Spleen (tissue), 11 donors: ENCODE results near the gene ERBB4. TPM values are rescaled to one million over a fixed set of nuclear protein-coding genes. Genes with fewer than 3 reads are reported as not detected.

ENCODE experiments used
- DNase-seq: peaks from one replicate; pipeline ENCODE4 v3.0.0-alpha.2; 2020
- H3K27ac ChIP-seq, 8 donors: fragments of 200-600 bp; sonication (generic) in 7 of 8; 1 replicate in 4 of 8; 2 replicates in 4 of 8; pipeline versions ENCODE4 v1.5.0 to v1.8.0; 2016 to 2021; ENCODE audit warnings: inconsistent platforms in 4 of 8, mild to moderate bottlenecking in 4 of 8, moderate library complexity in 1 of 8
- H3K27me3 ChIP-seq, 7 donors: fragments of 200-600 bp; sonication (generic) in 6 of 7; replicated peaks in 1 of 7; 1 replicate in 4 of 7; 2 replicates in 3 of 7; pipeline versions ENCODE4 v1.5.0 to v1.8.0; 2016 to 2021; ENCODE audit warnings: inconsistent platforms in 3 of 7, mild to moderate bottlenecking in 1 of 7
- H3K36me3 ChIP-seq, 6 donors: fragments of 200-600 bp; sonication (generic) in 5 of 6; 1 replicate in 4 of 6; 2 replicates in 2 of 6; pipeline versions ENCODE4 v1.5.0 to v1.8.0; 2016 to 2021; ENCODE audit warnings: inconsistent platforms in 2 of 6
- H3K4me1 ChIP-seq, 6 donors: fragments of 200-600 bp; sonication (generic) in 5 of 6; 1 replicate in 3 of 6; 2 replicates in 3 of 6; pipeline versions ENCODE4 v1.5.0 to v1.8.0; 2016 to 2021; ENCODE audit warnings: inconsistent platforms in 3 of 6
- H3K4me3 ChIP-seq, 8 donors: fragments of 200-600 bp; sonication (generic) in 7 of 8; 1 replicate in 4 of 8; 2 replicates in 4 of 8; pipeline versions ENCODE4 v1.5.0 to v1.8.0; 2016 to 2021; ENCODE audit warnings: inconsistent platforms in 4 of 8, mild to moderate bottlenecking in 4 of 8, moderate library complexity in 2 of 8
- H3K9me3 ChIP-seq, 8 donors: fragments of 200-600 bp; sonication (generic) in 7 of 8; 1 replicate in 4 of 8; 2 replicates in 4 of 8; pipeline versions ENCODE4 v1.5.0 to v1.8.0; 2016 to 2021; ENCODE audit warnings: inconsistent platforms in 4 of 8
- POLR2A ChIP-seq, 3 donors: fragments of 450-650 bp; IDR thresholded peaks; one replicate each; pipeline ENCODE4 v1.5.1; 2017; ENCODE audit warnings: antibody characterized with exemption in 3 of 3, mild to moderate bottlenecking in 1 of 3
- POLR2AphosphoS5 ChIP-seq, 3 donors: sonication (generic); formaldehyde crosslinking; IDR thresholded peaks; one replicate each; pipeline ENCODE4 v1.5.1; 2017; ENCODE audit warnings: antibody characterized with exemption in 3 of 3
- WGBS, 5 donors: extraction: QIAGEN DNeasy Blood & Tissue Kit in 3 of 5; methylation state at CpG; one replicate each; pipeline versions ENCODE4 v1.1.5 to v1.1.7; 2013 to 2018; 5-methylcytosine and 5-hydroxymethylcytosine counted together
- intact Hi-C: fragments of 100-400 bp; cut with DNase I; formaldehyde crosslinking; loops from one replicate; pipeline ENCODE4 v1.15.0; 2023; ENCODE audit warnings: low total_unique reads
- polyA plus RNA-seq, 3 donors: library from polyadenylated mRNA; stranded (reverse); fragments of 200-250 nt; gene quantifications; one replicate each; pipeline ENCODE4 v1.2.1, GENCODE V29; 2013
- total RNA-seq, 7 donors: library from RNA; depleted of rRNA in 3 of 7; stranded (reverse); fragments of >200 nt in 3 of 7; fragmentation: NEBNext Ultra II Directional in 4 of 7; extraction: Animal tissue kit (Norgen Biotek cat#: 25700) in 4 of 7; gene quantifications; one replicate each; pipeline versions ENCODE4 v1.1.0 to v1.2.1, GENCODE V29; 2016 to 2021
- TF ChIP-seq, protein P1 (sequence below), 11 experiments: fragments of 200-600 bp in 7 of 11; fragments of 450-650 bp in 4 of 11; sonication (generic) in 4 of 11; IDR thresholded peaks in 8 of 11; conservative IDR thresholded peaks in 3 of 11; 1 replicate in 7 of 11; 2 replicates in 4 of 11; pipeline versions ENCODE4 v1.4.0 to v1.8.0; 2016 to 2021; ENCODE audit warnings: antibody characterized with exemption in 11 of 11, inconsistent platforms in 4 of 11, mild to moderate bottlenecking in 1 of 11
- donor health status: healthy with polysubstance abuse.
- donor health status: DM: no; HTN: no; CAD: no; lungs with moderate emphysema.
- donor health status: DM: no; HTN: no; CAD: no.
- donor health status: Bipolar disorder and iron deficiency.
- donor health status: healthy.
- donor health status: DM: no; HTN: no; CAD: no.
- donor health status: DM: yes; HTN: yes; CAD: no.

Gene ERBB4
- total and polyA plus RNA-seq, 10 donors: under 0.01 to 1.4 (median 0.35) TPM

GRCh38 chr2:212005085-212005671, 533.4 kb downstream of the ERBB4 start:
- H3K36me3 ChIP-seq: no peaks in the 10 kb centered on the region
- H3K9me3 ChIP-seq: peaks cover 0 to 8% (median 0%) of the 10 kb centered on the region in 8 donors
- DNase-seq: no peak
- 29 to 50% (median 36%) methylated on average over 6 of the region's 6 CpGs for WGBS, 5 donors
- no peak overlapping the region for H3K4me3 ChIP-seq
- no peaks in the 10 kb centered on the region for H3K4me1 ChIP-seq
- TF ChIP-seq POLR2AphosphoS5 (IDR thresholded peaks at IDR 0.05) (no peak), POLR2A (IDR thresholded peaks at IDR 0.05) (no peak)
- TF ChIP-seq, protein P1, sequence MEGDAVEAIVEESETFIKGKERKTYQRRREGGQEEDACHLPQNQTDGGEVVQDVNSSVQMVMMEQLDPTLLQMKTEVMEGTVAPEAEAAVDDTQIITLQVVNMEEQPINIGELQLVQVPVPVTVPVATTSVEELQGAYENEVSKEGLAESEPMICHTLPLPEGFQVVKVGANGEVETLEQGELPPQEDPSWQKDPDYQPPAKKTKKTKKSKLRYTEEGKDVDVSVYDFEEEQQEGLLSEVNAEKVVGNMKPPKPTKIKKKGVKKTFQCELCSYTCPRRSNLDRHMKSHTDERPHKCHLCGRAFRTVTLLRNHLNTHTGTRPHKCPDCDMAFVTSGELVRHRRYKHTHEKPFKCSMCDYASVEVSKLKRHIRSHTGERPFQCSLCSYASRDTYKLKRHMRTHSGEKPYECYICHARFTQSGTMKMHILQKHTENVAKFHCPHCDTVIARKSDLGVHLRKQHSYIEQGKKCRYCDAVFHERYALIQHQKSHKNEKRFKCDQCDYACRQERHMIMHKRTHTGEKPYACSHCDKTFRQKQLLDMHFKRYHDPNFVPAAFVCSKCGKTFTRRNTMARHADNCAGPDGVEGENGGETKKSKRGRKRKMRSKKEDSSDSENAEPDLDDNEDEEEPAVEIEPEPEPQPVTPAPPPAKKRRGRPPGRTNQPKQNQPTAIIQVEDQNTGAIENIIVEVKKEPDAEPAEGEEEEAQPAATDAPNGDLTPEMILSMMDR (IDR thresholded peaks at IDR 0.05 in 8 of 11, conservative IDR thresholded peaks at IDR 0.05 in 3 of 11): peak in 2 of 11 experiments; percentile 11 to 24
- intact Hi-C loops: no loop called here
- H3K27me3 ChIP-seq: no peaks in the 10 kb centered on the region
- no peak overlapping the region for H3K27ac ChIP-seq

- Histone ChIP-seq H3K36me3 (no peaks in the 10 kb centered on the region), H3K4me1 (no peaks in the 10 kb centered on the region), H3K4me3 (no peak overlapping the region), H3K27ac (no peak overlapping the region), H3K9me3 (no peaks in the 10 kb centered on the region), H3K27me3 (no peaks in the 10 kb centered on the region)
- TF ChIP-seq POLR2AphosphoS5 (IDR thresholded peaks at IDR 0.05) (no peak), POLR2A (IDR thresholded peaks at IDR 0.05) (no peak)
- TF ChIP-seq, protein P1 (IDR thresholded peaks at IDR 0.05 in 8 of 11, conservative IDR thresholded peaks at IDR 0.05 in 3 of 11): no peak
- intact Hi-C loops: no loop called here
- no peak for DNase-seq
- WGBS, 5 donors: 27 to 51% (median 44%) methylated on average over 1 of the region's 1 CpG
Measured at GRCh38 chr2:212001325-212001724, 537.3 kb downstream of the ERBB4 start.

GRCh38 chr2:211996857-211997256, 541.7 kb downstream of the ERBB4 start:
- no peaks in the 10 kb centered on the region for H3K4me1 ChIP-seq
- WGBS, 5 donors: 66 to 89% (median 79%) methylated on average over 4 of the region's 4 CpGs
- no peak for TF ChIP-seq POLR2AphosphoS5 (IDR thresholded peaks at IDR 0.05)
- no peak for TF ChIP-seq POLR2A (IDR thresholded peaks at IDR 0.05)
- no peaks in the 10 kb centered on the region for H3K9me3 ChIP-seq
- no peaks in the 10 kb centered on the region for H3K36me3 ChIP-seq
- intact Hi-C loops: no loop called here
- DNase-seq: no peak
- H3K27me3 ChIP-seq: no peaks in the 10 kb centered on the region
- no peak overlapping the region for H3K27ac ChIP-seq
- no peak overlapping the region for H3K4me3 ChIP-seq

DNA sequence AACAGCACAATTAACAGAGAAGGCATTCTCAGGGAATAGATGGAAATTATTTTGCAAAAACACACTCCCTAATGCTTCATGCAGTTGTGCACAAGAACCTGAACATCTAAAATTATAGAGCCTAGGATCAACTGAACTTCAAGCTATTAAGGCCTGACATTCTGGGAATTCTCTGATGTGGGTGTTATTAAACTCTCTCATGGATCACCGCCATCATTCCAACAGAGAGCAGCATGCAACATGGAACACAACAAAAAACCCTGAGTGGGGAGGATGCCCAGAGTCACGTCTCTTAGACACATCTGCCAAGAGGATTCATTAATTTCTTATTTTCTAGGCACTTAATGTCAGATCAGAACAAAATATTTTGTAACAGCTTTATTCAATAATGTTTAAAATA, 543.8 kb downstream of the ERBB4 start:
- Histone ChIP-seq H3K27ac (no peak overlapping the region), H3K27me3 (no peaks in the 10 kb centered on the region), H3K36me3 (no peaks in the 10 kb centered on the region), H3K4me1 (no peaks in the 10 kb centered on the region), H3K9me3 (no peaks in the 10 kb centered on the region), H3K4me3 (no peak overlapping the region)
- no peak for TF ChIP-seq POLR2A (IDR thresholded peaks at IDR 0.05)
- TF ChIP-seq, protein P1 (IDR thresholded peaks at IDR 0.05 in 8 of 11, conservative IDR thresholded peaks at IDR 0.05 in 3 of 11): no peak
- no peak for TF ChIP-seq POLR2AphosphoS5 (IDR thresholded peaks at IDR 0.05)
- intact Hi-C loops: no loop called here
- WGBS, 5 donors: 60 to 70% (median 66%) methylated on average over 2 of the region's 2 CpGs
- no peak for DNase-seq
